CD14-positive monocyte (primary cell): ENCODE results near the gene BANK1. TPM values are rescaled to one million over a fixed set of nuclear protein-coding genes. Genes with fewer than 3 reads are reported as not detected.

Experiments used
- DNase-seq, 3 donors: peaks; one replicate each; pipeline ENCODE4 v3.0.0-alpha.2; 2011 to 2022
- H2AFZ ChIP-seq: 2 replicates; pipeline ENCODE4 v1.6.0; 2012; ENCODE audit warnings: mild to moderate bottlenecking, low read depth, low read length, inconsistent platforms; ENCODE audit not compliant: insufficient read depth, poor library complexity, severe bottlenecking
- H3K27ac ChIP-seq, 2 donors: 1 replicate in 1 of 2; 2 replicates in 1 of 2; pipeline ENCODE4 v1.5.1; 2012 to 2013; ENCODE audit warnings: low read length in 2 of 2, control low read depth in 1 of 2, inconsistent platforms in 1 of 2, low read depth in 1 of 2, mild to moderate bottlenecking in 1 of 2
- H3K27me3 ChIP-seq, 2 donors: one replicate each; pipeline versions ENCODE4 v1.6.0 to v1.6.1; 2011 to 2013; ENCODE audit warnings: low read length in 2 of 2; ENCODE audit not compliant: control insufficient read depth in 2 of 2, insufficient read depth in 2 of 2
- H3K36me3 ChIP-seq, 2 donors: replicated peaks in 1 of 2; 1 replicate in 1 of 2; 2 replicates in 1 of 2; pipeline versions ENCODE4 v1.5.1 to v1.6.1; 2012 to 2013; ENCODE audit warnings: low read length in 2 of 2, control low read depth in 1 of 2, inconsistent platforms in 1 of 2, mild to moderate bottlenecking in 1 of 2; ENCODE audit not compliant: insufficient read depth in 2 of 2, control insufficient read depth in 1 of 2
- H3K4me1 ChIP-seq, 2 donors: 1 replicate in 1 of 2; 2 replicates in 1 of 2; pipeline versions ENCODE4 v1.5.1 to v1.6.1; 2012 to 2013; ENCODE audit warnings: low read length in 2 of 2, control low read depth in 1 of 2, inconsistent platforms in 1 of 2, mild to moderate bottlenecking in 1 of 2, moderate library complexity in 1 of 2; ENCODE audit not compliant: insufficient read depth in 2 of 2, control insufficient read depth in 1 of 2
- H3K4me2 ChIP-seq: replicated peaks from 2 replicates; pipeline ENCODE3; 2012; ENCODE audit warnings: low read length, moderate library complexity, mild to moderate bottlenecking; ENCODE audit not compliant: poor library complexity, severe bottlenecking; ENCODE audit errors: extremely low read depth
- H3K4me3 ChIP-seq, 3 experiments: fragments of 200-600 bp in 1 of 3; sonication (generic) in 1 of 3; replicated peaks in 1 of 3; 1 replicate in 2 of 3; 2 replicates in 1 of 3; pipeline ENCODE4 v1.5.1; 2011 to 2013; ENCODE audit warnings: low read length in 3 of 3, mild to moderate bottlenecking in 3 of 3, control low read depth in 2 of 3, low read depth in 2 of 3, inconsistent platforms in 1 of 3, moderate library complexity in 1 of 3
- H3K79me2 ChIP-seq: 2 replicates; pipeline ENCODE4 v1.6.0; 2012; ENCODE audit warnings: mild to moderate bottlenecking, control low read depth, inconsistent platforms, low read length, moderate library complexity; ENCODE audit not compliant: insufficient read depth
- H3K9ac ChIP-seq: 2 replicates; pipeline ENCODE4 v1.6.0; 2017; ENCODE audit warnings: low read length, mild to moderate bottlenecking; ENCODE audit not compliant: insufficient read depth, poor library complexity, severe bottlenecking
- H3K9me3 ChIP-seq, 2 donors: replicated peaks in 1 of 2; 1 replicate in 1 of 2; 2 replicates in 1 of 2; pipeline versions ENCODE4 v1.5.1 to v1.6.1; 2012 to 2013; ENCODE audit warnings: low read length in 2 of 2, control low read depth in 1 of 2; ENCODE audit not compliant: control insufficient read depth in 1 of 2, insufficient read depth in 1 of 2
- H4K20me1 ChIP-seq: 2 replicates; pipeline ENCODE4 v1.6.0; 2012; ENCODE audit warnings: mild to moderate bottlenecking, low read length, control low read depth, moderate library complexity; ENCODE audit not compliant: insufficient read depth
- H3K27ac Mint-ChIP-seq, 7 donors: one replicate each; pipeline ENCODE4 v1.8.0; 2020; ENCODE audit warnings: mild to moderate bottlenecking in 7 of 7, mixed read lengths in 7 of 7, moderate library complexity in 6 of 7, inconsistent platforms in 2 of 7
- H3K27me3 Mint-ChIP-seq, 3 donors: one replicate each; pipeline ENCODE4 v1.8.0; 2021 to 2022; ENCODE audit warnings: low read depth in 3 of 3, mild to moderate bottlenecking in 3 of 3, mixed read lengths in 3 of 3, moderate library complexity in 3 of 3, inconsistent platforms in 1 of 3
- H3K36me3 Mint-ChIP-seq, 2 donors: one replicate each; pipeline ENCODE4 v1.8.0; 2020; ENCODE audit warnings: mixed read lengths in 2 of 2, inconsistent platforms in 1 of 2, mild to moderate bottlenecking in 1 of 2
- H3K4me1 Mint-ChIP-seq: one replicate; pipeline ENCODE4 v1.8.0; 2020; ENCODE audit warnings: mild to moderate bottlenecking, mixed read lengths
- H3K4me3 Mint-ChIP-seq, 2 donors: one replicate each; pipeline ENCODE4 v1.8.0; 2020; ENCODE audit warnings: mild to moderate bottlenecking in 2 of 2, mixed read lengths in 2 of 2, moderate library complexity in 1 of 2
- H3K9me3 Mint-ChIP-seq, 7 donors: one replicate each; pipeline ENCODE4 v1.8.0; 2020 to 2022; ENCODE audit warnings: mixed read lengths in 7 of 7, mild to moderate bottlenecking in 6 of 7, moderate library complexity in 6 of 7, inconsistent platforms in 2 of 7
- WGBS: methylation state at CpG from one replicate; pipeline ENCODE4 v1.1.5; 2013; ENCODE audit warnings: missing lambda C conversion rate; ENCODE audit not compliant: insufficient coverage; 5-methylcytosine and 5-hydroxymethylcytosine counted together
- intact Hi-C, 2 donors: fragments of 100-400 bp; cut with micrococcal nuclease; formaldehyde crosslinking; loops; one replicate each; pipeline versions ENCODE4 v1.15.0 to v1.15.1; 2023
- polyA plus RNA-seq, 3 donors: library from polyadenylated mRNA; depleted of rRNA in 1 of 3; unstranded in 2 of 3; stranded (reverse) in 1 of 3; fragments of 300-500 nt in 2 of 3; fragments of >200 nt in 1 of 3; fragmentation: Illumina TruSeq in 2 of 3; gene quantifications; 1 replicate in 2 of 3; 2 replicates in 1 of 3; pipeline ENCODE4 v1.2.3, GENCODE V29; 2012 to 2021
- TF ChIP-seq, protein P1 (sequence below): fragments of 200-600 bp; IDR thresholded peaks from one replicate; pipeline ENCODE4 v1.8.0; 2022; ENCODE audit warnings: antibody characterized with exemption, mild to moderate bottlenecking

Gene BANK1
- polyA plus RNA-seq, 3 donors, result 2.6 to 5.2 (median 2.9) TPM

DNA sequence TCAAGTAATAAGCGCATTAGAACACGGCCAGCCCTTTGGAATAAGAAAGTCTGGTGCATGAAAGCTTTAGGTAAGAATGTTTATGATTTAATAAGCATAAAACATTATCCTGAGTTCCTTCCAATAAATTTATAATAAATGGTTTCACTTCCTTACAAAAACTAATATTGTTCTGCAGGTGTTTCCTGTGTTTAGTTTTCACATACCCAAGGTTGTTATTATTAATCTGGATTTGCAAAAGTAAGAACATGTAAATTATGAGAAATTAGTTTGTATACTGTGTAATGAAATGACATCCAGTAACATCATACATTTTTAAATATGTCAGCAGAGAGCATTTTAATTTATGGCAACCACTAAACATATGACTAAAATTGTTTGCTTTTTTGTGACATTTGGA lies 72.1 kb downstream of the BANK1 start:
- no peaks in the 10 kb centered on the region for H3K79me2 ChIP-seq
- TF ChIP-seq, protein P1, sequence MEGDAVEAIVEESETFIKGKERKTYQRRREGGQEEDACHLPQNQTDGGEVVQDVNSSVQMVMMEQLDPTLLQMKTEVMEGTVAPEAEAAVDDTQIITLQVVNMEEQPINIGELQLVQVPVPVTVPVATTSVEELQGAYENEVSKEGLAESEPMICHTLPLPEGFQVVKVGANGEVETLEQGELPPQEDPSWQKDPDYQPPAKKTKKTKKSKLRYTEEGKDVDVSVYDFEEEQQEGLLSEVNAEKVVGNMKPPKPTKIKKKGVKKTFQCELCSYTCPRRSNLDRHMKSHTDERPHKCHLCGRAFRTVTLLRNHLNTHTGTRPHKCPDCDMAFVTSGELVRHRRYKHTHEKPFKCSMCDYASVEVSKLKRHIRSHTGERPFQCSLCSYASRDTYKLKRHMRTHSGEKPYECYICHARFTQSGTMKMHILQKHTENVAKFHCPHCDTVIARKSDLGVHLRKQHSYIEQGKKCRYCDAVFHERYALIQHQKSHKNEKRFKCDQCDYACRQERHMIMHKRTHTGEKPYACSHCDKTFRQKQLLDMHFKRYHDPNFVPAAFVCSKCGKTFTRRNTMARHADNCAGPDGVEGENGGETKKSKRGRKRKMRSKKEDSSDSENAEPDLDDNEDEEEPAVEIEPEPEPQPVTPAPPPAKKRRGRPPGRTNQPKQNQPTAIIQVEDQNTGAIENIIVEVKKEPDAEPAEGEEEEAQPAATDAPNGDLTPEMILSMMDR, result no peak
- H2AFZ ChIP-seq, result no peak overlapping the region
- peaks cover 0 to 7% (median 3%) of the 10 kb centered on the region in 7 donors for H3K9me3 Mint-ChIP-seq
- no peaks in the 10 kb centered on the region for H3K36me3 ChIP-seq
- no peak overlapping the region for H3K4me3 Mint-ChIP-seq
- no peak overlapping the region for H3K9ac ChIP-seq
- no peak for DNase-seq
- no peak overlapping the region for H3K4me2 ChIP-seq
- no peaks in the 10 kb centered on the region for H3K9me3 ChIP-seq
- H3K4me1 ChIP-seq, result no peaks in the 10 kb centered on the region
- H4K20me1 ChIP-seq, result no peaks in the 10 kb centered on the region
- H3K27ac Mint-ChIP-seq, result no peak overlapping the region
- intact Hi-C loops, result no loop called here
- no peaks in the 10 kb centered on the region for H3K4me1 Mint-ChIP-seq
- no peak overlapping the region for H3K27ac ChIP-seq
- peaks cover 5 to 15% of the 10 kb centered on the region in 2 donors for H3K36me3 Mint-ChIP-seq
- no peaks in the 10 kb centered on the region for H3K27me3 Mint-ChIP-seq
- H3K27me3 ChIP-seq, result no peaks in the 10 kb centered on the region
- H3K4me3 ChIP-seq, result no peak overlapping the region
- no CpG with 5 or more reads among the region's 2 CpGs for WGBS

DNA sequence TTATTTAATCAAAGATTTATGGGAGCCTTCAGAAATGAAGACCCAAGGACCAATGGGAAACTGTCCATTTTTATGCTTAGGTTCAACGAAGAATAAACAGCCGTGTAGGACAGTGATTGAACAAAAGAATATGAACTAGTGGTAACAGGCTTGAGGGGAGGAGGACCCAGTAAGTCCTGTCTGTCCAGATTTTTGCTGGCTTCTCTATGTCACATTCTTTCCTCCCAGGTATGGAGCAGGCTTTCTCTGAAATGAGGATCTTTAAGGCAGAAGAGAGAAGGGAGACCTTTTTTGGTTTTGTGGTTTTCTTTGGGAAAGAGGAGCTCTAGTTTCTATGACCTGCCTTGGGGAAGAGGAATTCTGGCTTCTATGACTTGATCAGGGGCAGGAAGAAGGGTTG lies 74.1 kb downstream of the BANK1 start:
- Mint-ChIP-seq H3K36me3 (peaks cover 2 to 8% of the 10 kb centered on the region in 2 donors), H3K4me1 (no peaks in the 10 kb centered on the region), H3K9me3 (peaks cover 0 to 7% (median 3%) of the 10 kb centered on the region in 7 donors), H3K27ac (no peak overlapping the region), H3K27me3 (no peaks in the 10 kb centered on the region), H3K4me3 (no peak overlapping the region)
- WGBS, result 92% methylated on average over 2 of the region's 2 CpGs
- Histone ChIP-seq H3K27ac (no peak overlapping the region), H3K4me3 (no peak overlapping the region), H3K9ac (no peak overlapping the region), H3K36me3 (no peaks in the 10 kb centered on the region), H3K4me2 (no peak overlapping the region), H3K9me3 (no peaks in the 10 kb centered on the region), H3K4me1 (no peaks in the 10 kb centered on the region), H3K79me2 (no peaks in the 10 kb centered on the region), H2AFZ (no peak overlapping the region), H3K27me3 (no peaks in the 10 kb centered on the region), H4K20me1 (no peaks in the 10 kb centered on the region)
- no peak for DNase-seq
- TF ChIP-seq, protein P1, result no peak
- intact Hi-C loops, result no loop called here
